GM21619 (cell line): ENCODE data around the gene MAPKAPK5.
"Not testable (repeated sequence)": the region's sequence is repeated elsewhere in the genome, so short reads cannot be mapped to it uniquely, and the experiment has no call there.

ENCODE experiments used
- ATAC-seq: cut with Tn5 transposase; IDR thresholded peaks from one replicate; pipeline ENCODE4 v1.9.1; 2021; ENCODE audit not compliant: unreplicated experiment

MAPKAPK5 gene

DNA sequence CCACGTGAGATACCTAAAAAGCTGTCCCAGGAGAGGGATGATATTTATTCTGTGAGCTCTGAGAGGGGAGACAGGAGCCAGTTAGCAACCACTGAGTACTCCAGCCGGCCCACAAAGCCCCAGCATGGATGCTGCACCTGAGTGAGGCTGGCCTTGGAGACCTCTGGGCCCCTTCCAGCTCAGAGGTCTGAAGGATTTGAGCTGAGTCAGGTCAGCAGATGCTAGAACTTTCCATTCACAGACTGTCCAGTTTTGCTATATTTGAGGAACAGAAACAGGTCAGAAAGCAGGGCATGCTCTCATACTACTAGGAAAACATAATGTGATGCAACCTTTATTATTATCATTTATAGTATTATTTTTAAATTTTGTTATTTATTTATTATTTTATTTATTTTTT is 15.0 kb upstream of the MAPKAPK5 start:
- no peak for ATAC-seq

- no peak for ATAC-seq
Observed at GRCh38 chr12:111827907-111828306, 14.1 kb upstream of the MAPKAPK5 start.

- ATAC-seq = no peak
Observed at GRCh38 chr12:111828338-111828979, 13.6 kb upstream of the MAPKAPK5 start.

DNA sequence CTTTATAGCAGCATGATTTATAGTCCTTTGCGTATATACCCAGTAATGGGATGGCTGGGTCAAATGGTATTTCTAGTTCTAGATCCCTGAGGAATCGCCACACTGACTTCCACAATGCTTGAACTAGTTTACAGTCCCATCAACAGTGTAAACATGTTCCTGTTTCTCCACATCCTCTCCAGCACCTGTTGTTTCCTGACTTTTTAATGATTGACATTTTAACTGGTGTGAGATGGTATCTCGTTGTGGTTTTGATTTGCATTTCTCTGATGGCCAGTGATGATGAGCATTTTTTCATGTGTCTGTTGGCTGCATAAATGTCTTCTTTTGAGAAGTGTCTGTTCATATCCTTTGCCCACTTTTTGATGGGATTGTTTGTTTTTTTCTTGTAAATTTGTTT is 12.4 kb upstream of the MAPKAPK5 start:
- not testable (repeated sequence) for ATAC-seq

DNA sequence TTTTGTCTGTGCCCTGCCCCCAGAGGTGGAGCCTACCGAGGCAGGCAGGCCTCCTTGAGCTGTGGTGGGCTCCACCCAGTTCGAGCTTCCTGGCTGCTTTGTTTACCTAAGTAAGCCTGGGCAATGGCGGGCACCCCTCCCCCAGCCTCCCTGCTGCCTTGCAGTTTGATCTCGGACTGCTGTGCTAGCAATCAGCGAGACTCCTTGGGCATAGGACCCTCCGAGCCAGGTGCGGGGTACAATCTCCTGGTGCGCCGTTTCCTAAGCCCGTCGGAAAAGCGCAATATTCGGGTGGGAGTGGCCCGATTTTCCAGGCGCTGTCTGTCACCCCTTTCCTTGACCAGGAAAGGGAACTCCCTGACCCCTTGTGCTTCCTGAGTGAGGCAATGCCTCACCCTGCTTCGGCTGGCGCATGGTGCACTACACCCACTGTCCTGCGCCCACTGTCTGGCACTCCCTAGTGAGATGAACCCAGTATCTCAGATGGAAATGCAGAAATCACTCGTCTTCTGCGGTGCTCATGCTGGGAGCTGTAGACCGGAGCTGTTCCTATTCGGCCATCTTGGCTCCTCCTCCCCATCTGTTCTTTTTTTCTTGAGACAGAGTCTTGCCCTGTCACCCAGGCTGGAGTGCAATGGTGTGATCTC is 7.2 kb upstream of the MAPKAPK5 start:
- not testable (repeated sequence) for ATAC-seq

- ATAC-seq = not testable (repeated sequence)
Observed at GRCh38 chr12:111835531-111836181, 6.4 kb upstream of the MAPKAPK5 start.

DNA sequence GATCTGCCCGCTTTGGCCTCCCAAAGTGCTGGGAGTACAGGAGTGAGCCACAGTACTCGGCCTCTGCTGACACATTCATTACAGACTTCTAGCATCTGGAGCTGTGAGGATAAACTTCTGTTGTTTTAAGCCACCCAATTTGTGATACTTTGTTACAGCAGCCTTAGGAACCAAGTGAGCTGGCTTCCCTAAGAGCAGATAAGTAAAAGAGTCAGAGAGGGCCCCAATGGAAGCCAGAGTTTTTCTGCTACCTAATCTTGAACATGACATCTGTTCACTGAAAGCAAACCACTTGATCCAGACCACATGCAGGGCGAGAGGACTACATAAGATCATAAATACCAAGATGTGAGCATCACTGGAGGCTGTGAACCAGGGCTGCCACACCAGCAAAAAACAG is 3.7 kb upstream of the MAPKAPK5 start:
- no peak for ATAC-seq

- no peak for ATAC-seq
Observed at GRCh38 chr12:111840807-111841206, 1.2 kb upstream of the MAPKAPK5 start.

DNA sequence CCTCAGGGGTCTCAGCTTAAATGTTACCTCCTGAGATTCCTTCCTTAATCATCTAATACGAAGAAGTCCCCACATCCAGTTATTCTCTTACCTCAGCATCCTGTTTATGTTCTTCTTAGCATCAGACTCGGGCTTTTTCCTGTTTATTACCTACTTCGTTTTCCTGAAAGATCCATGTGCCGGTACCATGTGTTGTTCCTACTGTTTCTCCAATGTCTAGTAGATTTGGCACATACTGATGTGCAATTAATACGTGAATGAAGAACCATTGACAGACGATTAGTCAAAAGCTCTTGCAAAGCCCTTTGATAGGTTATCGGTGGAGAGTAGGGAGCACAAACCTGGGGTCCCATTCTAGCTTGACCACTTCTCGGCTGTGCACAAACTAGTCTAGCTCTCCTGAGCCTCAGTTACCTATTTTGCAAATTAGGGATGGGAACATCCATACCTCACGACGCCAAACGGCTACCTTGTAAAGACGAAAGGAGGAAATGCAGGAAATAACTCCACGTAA is 735 bp upstream of the MAPKAPK5 start:
- no peak for ATAC-seq

DNA sequence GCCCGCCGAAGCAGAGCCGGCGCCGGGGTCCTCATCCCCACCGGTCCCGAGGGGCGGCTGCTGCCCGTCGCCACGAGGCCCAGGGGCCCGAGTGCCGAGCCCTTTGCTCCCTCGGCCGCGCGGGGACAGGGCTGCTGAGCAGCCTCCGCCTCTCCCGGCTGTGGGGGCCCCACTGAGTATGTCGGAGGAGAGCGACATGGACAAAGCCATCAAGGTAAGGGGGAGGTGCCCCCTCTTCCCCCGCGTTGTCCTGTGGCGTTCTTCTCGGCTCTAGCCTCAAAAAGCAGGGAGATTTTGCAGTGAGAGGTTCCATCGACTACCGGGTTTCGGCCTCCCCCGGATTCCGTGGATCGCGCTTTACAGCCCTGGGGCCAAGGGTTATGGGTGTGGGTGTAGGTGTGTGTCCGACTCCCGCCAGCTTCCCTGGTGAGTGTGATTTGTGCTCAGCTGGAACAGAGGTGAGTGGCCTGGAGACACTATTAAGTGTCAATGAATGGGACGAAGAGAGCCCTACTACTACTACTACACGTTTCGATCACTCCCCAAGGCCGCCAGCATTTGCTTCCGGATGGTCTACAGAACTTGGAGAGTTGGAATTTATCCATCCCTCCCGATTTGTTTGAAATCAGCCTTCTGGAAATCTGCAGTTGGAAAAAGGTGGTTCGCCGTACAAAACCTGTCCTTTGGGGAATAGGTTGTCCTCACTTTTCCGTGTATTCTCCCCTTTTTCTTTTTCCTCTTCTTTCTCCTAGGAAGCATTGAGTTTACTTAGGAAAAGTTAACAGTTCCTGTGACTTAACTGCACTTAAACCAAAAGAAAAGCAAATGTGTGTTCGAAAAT is 748 bp downstream of the MAPKAPK5 start:
- peak; percentile 20 for ATAC-seq

DNA sequence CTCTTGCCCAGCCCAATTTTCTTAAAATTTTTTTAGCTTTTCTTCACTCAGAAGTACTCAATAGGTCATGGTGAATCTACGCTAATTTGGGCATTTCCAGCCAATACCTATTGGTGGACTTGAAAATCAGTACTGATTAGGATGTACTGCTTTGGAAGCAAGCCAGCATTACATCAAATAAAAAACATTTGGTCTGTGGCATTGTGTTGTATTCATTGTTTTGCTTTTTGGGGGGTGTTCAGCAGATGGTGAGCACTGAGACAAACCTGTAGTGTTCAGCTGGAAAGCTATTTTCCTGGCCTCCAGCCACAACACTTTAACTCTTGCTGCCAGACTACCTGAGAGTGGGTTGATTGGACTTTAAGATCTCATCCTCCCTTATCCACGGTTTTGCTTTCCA is 4.0 kb downstream of the MAPKAPK5 start:
- no peak for ATAC-seq

DNA sequence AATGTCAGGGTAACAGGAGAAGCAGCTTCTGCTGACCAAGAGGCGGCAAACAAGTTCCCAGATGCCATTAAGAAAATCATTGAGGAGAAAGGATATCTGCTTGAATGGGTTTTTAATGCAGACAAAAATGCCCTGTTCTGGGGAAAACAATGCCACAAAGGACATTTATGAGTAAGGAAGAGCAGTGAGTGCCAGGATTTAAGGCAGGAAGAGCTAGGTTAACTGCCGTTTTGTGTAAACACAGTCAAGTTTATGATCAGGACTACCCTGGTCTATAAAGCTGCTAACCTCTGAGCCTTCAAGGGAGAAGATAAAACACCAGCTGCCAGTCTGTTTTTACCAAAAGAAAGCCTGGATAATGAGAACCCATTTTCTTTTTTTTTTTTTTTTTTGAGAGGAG is 8.5 kb downstream of the MAPKAPK5 start:
- ATAC-seq = no peak

DNA sequence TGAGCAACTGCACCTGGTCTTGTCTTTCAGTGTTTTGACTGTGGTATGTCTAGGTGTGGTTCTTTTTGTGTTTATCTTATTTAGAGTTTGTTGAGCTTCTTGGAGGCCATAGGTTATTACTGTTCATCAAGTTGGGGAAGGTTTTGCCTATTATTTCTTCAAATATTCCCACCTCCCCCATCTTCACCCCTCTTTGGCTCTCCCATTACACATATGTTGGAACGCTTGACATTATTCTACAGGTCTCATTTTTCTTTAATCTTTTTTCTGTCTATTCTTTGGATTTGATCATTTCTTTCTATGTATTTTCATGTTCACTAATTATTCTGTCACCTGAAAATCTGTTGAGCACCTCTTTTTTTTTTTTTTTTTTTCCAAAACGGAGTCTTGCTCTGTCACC is 16.2 kb downstream of the MAPKAPK5 start:
- ATAC-seq = no peak

GRCh38 chr12:111858778-111859177 is 16.8 kb downstream of the MAPKAPK5 start:
- no peak for ATAC-seq

DNA sequence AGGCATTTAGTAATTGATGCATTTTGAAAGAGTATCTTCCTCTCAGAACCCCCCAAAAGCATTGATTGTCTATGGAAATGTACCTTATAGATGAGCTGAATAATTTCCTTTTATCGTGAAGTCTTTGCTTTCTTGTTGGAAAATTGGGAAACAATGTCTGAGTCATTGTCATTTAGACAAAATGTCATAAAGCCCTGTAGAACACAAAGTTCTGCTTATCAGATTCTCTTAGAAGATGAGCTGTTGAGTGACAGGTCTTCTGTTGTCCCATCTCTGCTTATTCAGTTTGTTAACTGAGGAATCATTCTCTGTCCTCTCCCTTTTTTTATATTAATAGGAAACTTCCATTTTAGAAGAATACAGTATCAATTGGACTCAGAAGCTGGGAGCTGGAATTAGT is 22.9 kb downstream of the MAPKAPK5 start:
- ATAC-seq = no peak

DNA sequence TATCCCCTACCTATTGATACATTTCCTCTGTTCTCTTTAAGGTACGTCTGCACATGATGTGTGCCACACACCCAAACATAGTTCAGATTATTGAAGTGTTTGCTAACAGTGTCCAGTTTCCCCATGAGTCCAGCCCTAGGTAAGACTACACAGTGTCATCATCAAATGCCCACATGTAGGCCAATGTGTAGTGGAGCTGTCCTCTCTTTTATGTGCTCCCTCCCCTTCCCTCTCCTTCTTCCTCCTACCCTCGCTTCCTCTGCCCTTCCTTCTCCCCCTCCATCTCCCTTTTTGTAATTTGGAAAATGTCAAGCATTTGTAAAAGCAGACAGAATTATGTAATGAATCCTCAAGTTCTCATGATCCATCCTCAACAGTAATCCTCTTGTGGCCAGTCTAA is 25.5 kb downstream of the MAPKAPK5 start:
- no peak for ATAC-seq

DNA sequence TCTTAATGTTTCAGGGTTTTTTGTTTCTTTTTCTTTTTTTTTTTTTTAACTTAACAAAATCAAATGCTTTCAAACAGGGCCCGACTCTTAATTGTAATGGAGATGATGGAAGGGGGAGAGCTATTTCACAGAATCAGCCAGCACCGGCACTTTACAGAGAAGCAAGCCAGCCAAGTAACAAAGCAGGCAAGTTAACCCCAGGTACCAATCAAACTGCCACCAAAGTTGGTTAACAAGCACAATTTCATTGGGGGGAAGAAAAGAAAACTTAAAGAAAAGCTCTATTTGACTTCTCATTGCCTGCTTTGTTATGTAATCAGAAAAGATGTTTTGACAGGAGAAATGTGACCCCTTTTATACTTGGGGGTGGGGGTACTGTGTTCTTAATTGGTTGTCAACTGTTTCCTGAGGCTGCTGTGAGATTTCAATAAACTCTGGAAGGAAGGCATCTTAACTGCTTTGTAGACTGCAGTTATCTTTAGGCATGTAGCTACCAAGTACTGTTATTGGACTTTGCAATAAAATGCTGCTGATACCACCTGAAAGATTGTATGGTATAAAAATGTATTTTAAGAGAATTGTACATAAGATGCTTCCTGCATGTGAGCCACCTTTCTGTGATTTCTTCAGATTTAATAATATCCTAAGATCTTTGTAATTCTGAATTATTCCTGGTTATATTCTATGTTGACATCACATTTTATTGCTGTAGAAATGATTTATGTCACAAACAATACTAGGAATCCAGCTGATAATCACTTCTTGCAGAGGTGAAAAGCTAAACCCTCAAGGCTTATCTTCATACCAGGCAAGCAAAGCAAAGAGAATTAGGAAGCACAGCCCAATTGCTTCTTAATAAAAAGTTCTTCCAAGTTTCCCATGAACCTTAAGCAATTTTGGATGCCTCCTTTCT is 26.9 kb downstream of the MAPKAPK5 start:
- no peak for ATAC-seq

- ATAC-seq = no peak
Observed at GRCh38 chr12:111869671-111870070, 27.6 kb downstream of the MAPKAPK5 start.

- no peak for ATAC-seq
Observed at GRCh38 chr12:111870216-111870615, 28.2 kb downstream of the MAPKAPK5 start.

DNA sequence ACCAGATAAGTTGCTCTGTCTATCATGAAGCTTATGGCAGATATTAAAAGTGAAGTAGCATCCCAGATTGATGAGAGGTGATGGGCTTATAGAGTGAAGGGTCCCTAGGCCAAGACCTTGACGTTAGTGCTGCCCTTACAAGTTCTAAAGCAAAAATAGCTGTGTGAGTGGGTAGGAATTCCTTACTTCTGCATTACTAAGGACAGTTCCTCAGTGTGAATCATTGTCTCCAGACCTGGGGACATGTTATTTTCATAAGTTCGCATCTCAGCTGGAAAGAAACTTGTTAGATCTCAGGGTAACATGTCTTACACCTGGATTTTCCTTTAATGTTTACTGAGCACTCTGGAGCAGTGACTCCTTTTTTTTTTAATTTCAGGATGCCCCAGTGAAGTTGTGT is 28.7 kb downstream of the MAPKAPK5 start:
- no peak for ATAC-seq
